Fibroblast of the aortic adventitia (primary cell): ENCODE results near the gene POU2AF1. TPM values are rescaled to one million over a fixed set of nuclear protein-coding genes. Genes with fewer than 3 reads are reported as not detected.

ENCODE experiments used
- DNase-seq: peaks from one replicate; pipeline ENCODE4 v3.0.0-alpha.2; 2010; ENCODE audit warnings: low read depth
- H3K4me3 ChIP-seq: 2 replicates; pipeline ENCODE4 v1.5.1; 2011; ENCODE audit warnings: low read depth, mild to moderate bottlenecking, control low read depth, low read length, moderate library complexity
- total RNA-seq: library from RNA; depleted of rRNA; stranded (reverse); fragments of >200 nt; gene quantifications from 2 replicates; pipeline ENCODE4 v1.2.3, GENCODE V29; 2012; ENCODE audit warnings: low replicate concordance
- TF ChIP-seq, protein P1 (sequence below): IDR thresholded peaks from 2 replicates; pipeline ENCODE4 v1.5.1; 2011; ENCODE audit warnings: mild to moderate bottlenecking, low read length, control low read depth, inconsistent platforms; ENCODE audit not compliant: insufficient read depth

The POU2AF1 gene
- total RNA-seq, 1 donor = not detected

DNA sequence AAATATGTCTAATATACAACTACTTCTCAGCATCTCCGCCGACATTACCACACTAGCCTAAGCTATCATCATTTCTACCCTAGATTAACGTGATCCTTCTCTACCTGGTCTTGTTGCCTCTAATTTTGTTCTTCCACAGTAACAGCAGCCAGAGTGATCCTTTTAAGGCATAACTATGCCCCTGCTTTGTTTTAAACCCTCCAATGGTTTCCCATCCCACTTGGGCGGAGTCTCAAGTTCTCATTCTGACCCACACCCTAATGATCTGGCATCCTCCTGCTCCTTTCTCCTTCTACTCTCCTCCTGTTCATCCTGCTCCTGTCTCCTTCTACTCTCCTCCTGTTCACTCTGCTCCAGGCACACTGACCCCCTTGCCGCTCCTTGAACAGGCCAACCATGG lies 31.9 kb upstream of the POU2AF1 start:
- H3K4me3 ChIP-seq = no peak overlapping the region
- TF ChIP-seq, protein P1, sequence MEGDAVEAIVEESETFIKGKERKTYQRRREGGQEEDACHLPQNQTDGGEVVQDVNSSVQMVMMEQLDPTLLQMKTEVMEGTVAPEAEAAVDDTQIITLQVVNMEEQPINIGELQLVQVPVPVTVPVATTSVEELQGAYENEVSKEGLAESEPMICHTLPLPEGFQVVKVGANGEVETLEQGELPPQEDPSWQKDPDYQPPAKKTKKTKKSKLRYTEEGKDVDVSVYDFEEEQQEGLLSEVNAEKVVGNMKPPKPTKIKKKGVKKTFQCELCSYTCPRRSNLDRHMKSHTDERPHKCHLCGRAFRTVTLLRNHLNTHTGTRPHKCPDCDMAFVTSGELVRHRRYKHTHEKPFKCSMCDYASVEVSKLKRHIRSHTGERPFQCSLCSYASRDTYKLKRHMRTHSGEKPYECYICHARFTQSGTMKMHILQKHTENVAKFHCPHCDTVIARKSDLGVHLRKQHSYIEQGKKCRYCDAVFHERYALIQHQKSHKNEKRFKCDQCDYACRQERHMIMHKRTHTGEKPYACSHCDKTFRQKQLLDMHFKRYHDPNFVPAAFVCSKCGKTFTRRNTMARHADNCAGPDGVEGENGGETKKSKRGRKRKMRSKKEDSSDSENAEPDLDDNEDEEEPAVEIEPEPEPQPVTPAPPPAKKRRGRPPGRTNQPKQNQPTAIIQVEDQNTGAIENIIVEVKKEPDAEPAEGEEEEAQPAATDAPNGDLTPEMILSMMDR = no peak
- no peak for DNase-seq

DNA sequence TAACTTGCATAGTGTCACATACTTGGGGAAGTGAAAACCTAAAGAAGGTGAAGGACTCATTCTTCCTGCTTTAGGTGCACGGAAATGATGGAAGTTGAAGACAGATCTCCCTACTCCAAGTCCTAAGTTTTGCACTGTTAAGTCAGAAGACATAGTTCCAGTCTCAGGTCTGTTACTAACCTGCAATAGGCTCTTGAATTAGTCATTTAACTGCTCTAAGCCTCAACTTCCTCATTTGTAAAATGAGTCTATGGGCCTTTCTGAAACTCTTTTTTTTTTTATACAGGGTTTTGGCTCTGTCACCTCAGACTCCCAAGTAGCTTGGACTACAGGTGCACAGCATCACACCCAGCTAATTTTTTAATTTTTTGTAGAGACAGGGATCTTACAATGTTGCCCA lies 30.8 kb upstream of the POU2AF1 start:
- TF ChIP-seq, protein P1 = no peak
- no peak overlapping the region for H3K4me3 ChIP-seq
- no peak for DNase-seq

DNA sequence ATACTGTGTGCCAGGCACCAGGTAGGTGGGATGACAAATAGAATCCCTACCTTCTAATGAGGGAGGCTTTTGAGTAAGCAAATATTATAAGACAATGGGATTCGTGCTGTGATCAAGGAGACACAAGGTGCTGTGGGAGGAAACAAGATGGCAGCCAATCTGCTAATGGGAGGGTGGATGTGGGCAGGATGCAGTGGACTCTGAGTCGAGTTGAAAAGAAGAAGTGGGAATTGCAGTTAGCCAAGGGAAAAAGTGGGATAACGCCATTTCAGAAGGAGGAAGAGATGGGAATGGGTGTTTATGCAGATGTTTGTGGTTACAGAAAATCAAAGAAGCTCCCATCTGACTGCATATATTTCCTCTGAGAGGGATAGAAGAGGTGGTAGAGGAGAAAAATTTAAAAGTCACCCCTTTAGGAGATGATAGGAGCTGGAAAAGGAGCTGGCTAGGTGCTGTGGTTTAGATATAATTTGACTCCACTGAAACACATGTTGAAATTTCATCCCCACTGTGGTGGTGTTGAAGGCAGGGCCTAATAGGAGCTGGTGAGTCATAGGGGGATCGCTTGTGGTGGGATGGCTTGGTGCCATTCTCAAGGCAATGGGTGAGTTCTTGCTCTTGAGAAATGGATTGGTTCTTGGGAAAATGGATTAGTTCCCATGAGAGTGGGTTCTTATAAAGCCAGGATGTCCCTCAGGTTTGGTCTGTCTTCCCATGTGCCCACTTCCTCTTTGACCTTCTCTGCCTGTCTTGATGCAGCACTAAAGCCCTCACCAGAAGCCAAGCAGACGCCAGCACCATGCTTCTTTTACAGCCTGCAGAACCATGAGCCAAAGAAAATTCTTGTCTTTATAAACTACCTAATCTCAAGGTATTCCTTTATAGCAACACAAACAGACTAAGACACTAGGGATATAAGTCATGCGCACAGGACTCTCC lies 30.0 kb upstream of the POU2AF1 start:
- TF ChIP-seq, protein P1 = no peak
- DNase-seq = peak; percentile 70
- no peak overlapping the region for H3K4me3 ChIP-seq

DNA sequence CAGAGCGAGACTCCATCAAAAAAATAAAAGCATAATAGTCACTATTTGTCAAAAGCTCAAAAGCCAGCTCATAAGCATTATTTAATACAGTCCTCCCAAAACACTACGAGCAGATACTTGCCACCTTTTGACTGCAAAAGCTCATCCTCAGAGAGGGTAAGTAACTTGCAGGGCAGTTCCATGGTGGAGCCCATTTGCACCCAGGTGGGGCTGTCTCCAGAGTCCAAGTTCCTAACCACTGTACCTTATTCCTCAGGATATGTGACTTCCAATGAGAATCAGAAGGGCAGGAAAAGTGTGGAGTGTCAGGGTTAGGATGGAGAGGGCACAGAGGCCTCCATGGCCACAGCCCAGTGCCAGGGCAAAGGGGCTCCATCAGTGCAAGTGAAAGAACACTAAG lies 28.6 kb upstream of the POU2AF1 start:
- no peak overlapping the region for H3K4me3 ChIP-seq
- TF ChIP-seq, protein P1 = no peak
- no peak for DNase-seq

DNA sequence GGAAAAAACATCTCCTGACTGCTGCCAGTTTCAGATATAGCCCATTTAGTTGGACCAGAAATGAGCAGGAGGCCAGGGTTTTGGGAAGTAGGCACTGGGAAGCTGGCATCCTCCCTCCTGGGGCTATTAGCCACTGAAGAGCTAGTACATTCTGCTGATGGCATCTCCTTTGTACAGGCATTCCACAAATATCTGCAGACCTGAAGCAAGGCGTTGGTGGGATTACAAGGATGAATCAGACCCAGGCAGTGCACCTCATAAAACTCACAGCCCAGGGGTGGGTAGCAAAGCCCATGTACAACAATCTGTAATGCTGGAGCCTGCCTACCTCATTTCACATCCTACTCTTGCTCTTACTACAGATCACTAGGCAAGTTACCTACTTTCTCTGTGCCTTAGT lies 27.5 kb upstream of the POU2AF1 start:
- TF ChIP-seq, protein P1 = no peak
- H3K4me3 ChIP-seq = no peak overlapping the region
- DNase-seq = no peak

DNA sequence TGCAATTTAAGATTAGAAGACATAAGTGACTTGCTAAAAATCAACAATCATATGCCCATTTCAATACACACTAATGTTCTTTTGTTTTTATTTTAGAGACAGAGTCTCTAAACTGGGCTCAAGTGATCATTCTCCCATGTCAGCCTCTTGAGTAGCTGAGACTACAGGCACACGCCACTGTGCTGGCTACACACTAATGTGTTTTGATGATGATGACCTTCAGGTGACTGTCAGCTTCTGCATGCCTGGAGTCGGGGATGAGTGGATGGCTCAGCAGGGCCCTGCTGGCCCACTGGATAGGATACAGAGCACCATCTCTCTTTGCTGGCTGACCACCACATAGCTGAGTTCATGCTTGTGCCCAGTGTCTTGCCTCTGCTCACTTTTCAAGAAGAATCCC lies 27.0 kb upstream of the POU2AF1 start:
- no peak for DNase-seq
- TF ChIP-seq, protein P1 = no peak
- H3K4me3 ChIP-seq = no peak overlapping the region
